MM.1S (cell line): ENCODE data around the gene BBIP1.

Experiments used
- EZH2phosphoT487 ChIP-seq: fragments of 300-600 bp; sonication (generic); IDR thresholded peaks from 2 replicates; pipeline ENCODE4 v1.6.1; 2018; ENCODE audit warnings: antibody characterized with exemption, low read length
- TF ChIP-seq, protein P1 (sequence below): fragments of 300-600 bp; sonication (generic); IDR thresholded peaks from 2 replicates; pipeline ENCODE4 v1.5.1; 2016; ENCODE audit warnings: antibody characterized with exemption, low read length, mixed read lengths

- TF ChIP-seq, protein P1, sequence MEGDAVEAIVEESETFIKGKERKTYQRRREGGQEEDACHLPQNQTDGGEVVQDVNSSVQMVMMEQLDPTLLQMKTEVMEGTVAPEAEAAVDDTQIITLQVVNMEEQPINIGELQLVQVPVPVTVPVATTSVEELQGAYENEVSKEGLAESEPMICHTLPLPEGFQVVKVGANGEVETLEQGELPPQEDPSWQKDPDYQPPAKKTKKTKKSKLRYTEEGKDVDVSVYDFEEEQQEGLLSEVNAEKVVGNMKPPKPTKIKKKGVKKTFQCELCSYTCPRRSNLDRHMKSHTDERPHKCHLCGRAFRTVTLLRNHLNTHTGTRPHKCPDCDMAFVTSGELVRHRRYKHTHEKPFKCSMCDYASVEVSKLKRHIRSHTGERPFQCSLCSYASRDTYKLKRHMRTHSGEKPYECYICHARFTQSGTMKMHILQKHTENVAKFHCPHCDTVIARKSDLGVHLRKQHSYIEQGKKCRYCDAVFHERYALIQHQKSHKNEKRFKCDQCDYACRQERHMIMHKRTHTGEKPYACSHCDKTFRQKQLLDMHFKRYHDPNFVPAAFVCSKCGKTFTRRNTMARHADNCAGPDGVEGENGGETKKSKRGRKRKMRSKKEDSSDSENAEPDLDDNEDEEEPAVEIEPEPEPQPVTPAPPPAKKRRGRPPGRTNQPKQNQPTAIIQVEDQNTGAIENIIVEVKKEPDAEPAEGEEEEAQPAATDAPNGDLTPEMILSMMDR: no peak
- TF ChIP-seq EZH2phosphoT487: no peak
Observed at GRCh38 chr10:110932505-110933180, 13.7 kb upstream of the BBIP1 start.
